AG09309 (cell line): ENCODE data around the gene NFATC2.
A peak's percentile ranks its signal among the peaks of the same experiment; 100 is the strongest.

Experiments used
- DNase-seq: peaks from one replicate; pipeline ENCODE4 v3.0.0-alpha.2; 2010; ENCODE audit warnings: low read depth
- H3K4me3 ChIP-seq: 2 replicates; pipeline ENCODE4 v1.5.1; 2011; ENCODE audit warnings: mild to moderate bottlenecking, low read depth, low read length, moderate library complexity; ENCODE audit not compliant: control insufficient read depth
- TF ChIP-seq, protein P1 (sequence below): IDR thresholded peaks from 2 replicates; pipeline ENCODE4 v1.5.1; 2011; ENCODE audit warnings: mild to moderate bottlenecking, low read depth, low read length, inconsistent platforms; ENCODE audit not compliant: insufficient read depth, control insufficient read depth; ENCODE audit errors: missing control alignments

Gene NFATC2

DNA sequence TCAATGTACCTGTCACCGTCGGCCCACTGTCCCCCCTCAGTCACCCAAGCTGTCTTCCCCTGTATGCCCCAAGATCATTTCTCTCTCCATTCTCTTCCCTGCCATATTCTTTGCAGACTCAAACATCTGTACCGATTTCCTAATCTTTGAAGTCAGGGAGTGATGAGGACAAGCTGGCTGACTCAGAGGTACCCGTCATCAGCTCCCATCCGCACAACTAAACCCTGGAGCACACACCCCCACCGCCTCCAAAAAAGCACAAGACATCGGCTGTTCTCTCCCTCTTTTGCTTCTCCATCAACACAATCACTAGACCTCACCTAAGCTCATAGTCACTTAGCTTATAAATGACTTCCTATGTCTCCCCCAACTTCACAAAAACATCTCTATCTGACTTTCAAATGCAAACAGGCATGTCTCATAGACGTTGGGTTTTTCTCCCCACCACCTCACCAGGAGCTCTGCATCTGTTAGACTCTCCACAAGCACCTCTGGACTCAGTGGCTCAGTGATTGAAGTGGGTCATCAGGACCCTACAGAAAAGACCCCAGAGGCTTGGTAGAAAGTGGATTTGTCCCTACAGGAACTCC lies 11.5 kb upstream of the NFATC2 start:
- peak; percentile 44 for DNase-seq
- TF ChIP-seq, protein P1, sequence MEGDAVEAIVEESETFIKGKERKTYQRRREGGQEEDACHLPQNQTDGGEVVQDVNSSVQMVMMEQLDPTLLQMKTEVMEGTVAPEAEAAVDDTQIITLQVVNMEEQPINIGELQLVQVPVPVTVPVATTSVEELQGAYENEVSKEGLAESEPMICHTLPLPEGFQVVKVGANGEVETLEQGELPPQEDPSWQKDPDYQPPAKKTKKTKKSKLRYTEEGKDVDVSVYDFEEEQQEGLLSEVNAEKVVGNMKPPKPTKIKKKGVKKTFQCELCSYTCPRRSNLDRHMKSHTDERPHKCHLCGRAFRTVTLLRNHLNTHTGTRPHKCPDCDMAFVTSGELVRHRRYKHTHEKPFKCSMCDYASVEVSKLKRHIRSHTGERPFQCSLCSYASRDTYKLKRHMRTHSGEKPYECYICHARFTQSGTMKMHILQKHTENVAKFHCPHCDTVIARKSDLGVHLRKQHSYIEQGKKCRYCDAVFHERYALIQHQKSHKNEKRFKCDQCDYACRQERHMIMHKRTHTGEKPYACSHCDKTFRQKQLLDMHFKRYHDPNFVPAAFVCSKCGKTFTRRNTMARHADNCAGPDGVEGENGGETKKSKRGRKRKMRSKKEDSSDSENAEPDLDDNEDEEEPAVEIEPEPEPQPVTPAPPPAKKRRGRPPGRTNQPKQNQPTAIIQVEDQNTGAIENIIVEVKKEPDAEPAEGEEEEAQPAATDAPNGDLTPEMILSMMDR: no peak
- no peak overlapping the region for H3K4me3 ChIP-seq

DNA sequence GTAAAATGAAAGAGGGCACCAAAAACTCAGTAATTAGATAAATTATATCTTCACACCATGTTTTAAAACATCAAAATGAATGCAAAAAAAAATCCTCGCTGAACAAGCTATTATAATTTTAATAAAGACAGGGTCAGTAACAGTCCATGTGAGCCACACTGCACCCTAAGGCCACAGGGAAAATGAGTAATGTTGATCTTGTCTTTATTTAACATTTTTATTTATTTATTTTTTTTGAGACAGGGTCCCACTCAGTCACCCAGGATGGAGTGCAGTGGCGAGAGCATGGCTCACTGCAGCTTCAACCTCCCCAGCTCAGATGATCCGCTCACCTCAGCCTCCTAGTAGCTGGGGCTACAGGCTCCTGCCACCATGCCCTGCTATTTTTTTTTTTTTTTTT lies 8.7 kb upstream of the NFATC2 start:
- TF ChIP-seq, protein P1: no peak
- no peak overlapping the region for H3K4me3 ChIP-seq
- no peak for DNase-seq

DNA sequence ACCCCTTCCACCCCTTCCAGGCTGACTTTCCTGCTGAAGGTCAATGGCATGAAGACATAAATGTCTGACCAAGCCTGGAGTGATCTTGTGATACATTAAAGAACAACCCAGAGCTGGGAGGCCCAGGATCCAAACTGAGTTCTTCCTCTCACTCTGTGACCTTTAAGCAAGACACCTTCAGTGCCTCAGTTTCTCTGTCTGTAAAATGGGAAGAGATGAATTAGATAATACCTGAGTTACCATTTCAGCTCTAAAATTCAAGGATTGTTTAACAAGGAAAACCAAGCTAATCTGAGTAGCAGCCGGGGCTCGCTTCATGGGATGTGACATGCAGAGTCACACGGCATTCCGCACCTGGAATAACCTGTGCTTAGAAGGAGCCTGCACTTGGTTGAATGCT lies 7.0 kb upstream of the NFATC2 start:
- TF ChIP-seq, protein P1: no peak
- H3K4me3 ChIP-seq: no peak overlapping the region
- DNase-seq: no peak

DNA sequence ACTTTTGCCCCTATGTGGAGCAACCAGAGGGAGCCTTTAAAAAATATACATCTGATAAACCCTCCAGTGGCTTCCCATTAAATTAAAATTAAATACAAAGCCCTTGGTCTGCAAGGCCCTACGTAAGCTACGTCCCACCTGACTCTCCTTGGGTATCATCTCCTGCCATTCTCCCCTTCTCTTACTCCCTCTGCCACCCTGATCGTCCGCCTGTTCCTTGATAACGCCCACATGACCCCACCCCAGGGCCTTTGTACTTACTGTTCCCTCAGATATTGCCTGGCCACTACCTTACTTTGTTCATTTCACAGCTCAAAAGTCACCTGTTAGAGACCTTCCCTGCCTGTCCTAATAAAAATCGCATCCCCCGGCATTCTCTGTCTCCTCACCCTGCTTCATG lies 5.4 kb upstream of the NFATC2 start:
- DNase-seq: no peak
- no peak overlapping the region for H3K4me3 ChIP-seq
- TF ChIP-seq, protein P1: no peak

DNA sequence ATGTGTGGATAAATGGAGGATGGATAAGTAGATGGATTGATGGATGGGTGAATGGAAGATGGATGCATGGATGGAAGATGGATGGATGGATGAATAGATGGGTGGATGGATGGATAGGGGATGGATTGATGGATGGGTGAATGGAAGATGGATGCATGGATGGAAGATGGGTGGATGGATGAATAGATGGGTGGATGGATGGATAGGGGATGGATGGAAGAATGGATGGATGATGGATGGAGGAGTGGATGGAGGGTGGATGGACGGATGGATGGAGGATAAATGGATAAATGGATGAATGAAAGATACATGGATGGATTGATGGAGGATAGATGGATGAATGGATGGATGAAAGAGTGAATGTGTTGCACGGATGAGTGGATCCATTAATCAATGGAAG lies 3.0 kb upstream of the NFATC2 start:
- DNase-seq: no peak
- TF ChIP-seq, protein P1: no peak
- no peak overlapping the region for H3K4me3 ChIP-seq

DNA sequence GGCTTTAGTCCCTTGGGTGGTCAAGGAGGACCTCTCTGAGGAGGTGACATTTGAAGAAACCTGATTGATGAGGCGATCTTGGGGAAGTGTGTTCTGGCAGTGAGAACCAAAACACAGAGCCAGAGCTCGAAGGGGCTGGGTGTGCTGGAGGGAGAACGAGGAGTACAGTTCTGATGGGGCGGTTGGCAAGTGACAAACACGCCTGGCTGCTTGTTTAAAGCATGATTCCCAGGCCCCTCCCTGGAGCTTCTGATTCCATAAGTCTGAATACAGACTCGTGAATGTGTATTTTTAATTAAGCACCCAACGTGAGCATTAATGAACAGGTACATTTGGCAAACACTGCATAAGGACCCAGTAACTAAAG lies 886 bp upstream of the NFATC2 start:
- H3K4me3 ChIP-seq: no peak overlapping the region
- no peak for DNase-seq
- TF ChIP-seq, protein P1: no peak
